Occipital lobe (tissue), 2 donors: Measurements from ENCODE around the gene SLC25A10. TPM values are rescaled to one million over a fixed set of nuclear protein-coding genes. Genes with fewer than 3 reads are reported as not detected.

Source experiments
- DNase-seq: peaks from one replicate; lab custom pipeline; 2025; lab: John Stamatoyannopoulos, UW
- total RNA-seq: library from RNA; depleted of rRNA; stranded (reverse); fragments of >200 nt; gene quantifications from one replicate; pipeline ENCODE4 v1.2.3, GENCODE V29; 2014

Gene SLC25A10
- total RNA-seq, 1 donor from 2014 or later, result 4.2 TPM

- DNase-seq, result no peak
These were observed 5.9 kb upstream of the SLC25A10 start for GRCh38 chr17:81706232-81706611.

- DNase-seq, result no peak
These were observed 5.1 kb upstream of the SLC25A10 start for GRCh38 chr17:81706757-81707624.

- no peak for DNase-seq
These were observed 4.1 kb upstream of the SLC25A10 start for GRCh38 chr17:81707725-81708646.

- no peak for DNase-seq
These were observed 3.3 kb upstream of the SLC25A10 start for GRCh38 chr17:81708739-81709185.

GRCh38 chr17:81710514-81711308 is 1.4 kb upstream of the SLC25A10 start:
- DNase-seq, result no peak

GRCh38 chr17:81712468-81713003 is 452 bp downstream of the SLC25A10 start:
- DNase-seq, result no peak

- no peak for DNase-seq
These were observed 996 bp downstream of the SLC25A10 start for GRCh38 chr17:81713004-81713555.

- DNase-seq, result no peak
These were observed 1.7 kb downstream of the SLC25A10 start for GRCh38 chr17:81713556-81714411.

GRCh38 chr17:81714412-81715106 is 2.5 kb downstream of the SLC25A10 start:
- DNase-seq, result no peak

GRCh38 chr17:81715107-81715871 is 3.2 kb downstream of the SLC25A10 start:
- no peak for DNase-seq

GRCh38 chr17:81715872-81716673 is 4.0 kb downstream of the SLC25A10 start:
- no peak for DNase-seq

- DNase-seq, result no peak
These were observed 4.6 kb downstream of the SLC25A10 start for GRCh38 chr17:81716674-81716996.

GRCh38 chr17:81717049-81717765 is 5.1 kb downstream of the SLC25A10 start:
- DNase-seq, result no peak

GRCh38 chr17:81717766-81718089 is 5.6 kb downstream of the SLC25A10 start:
- DNase-seq, result no peak

- DNase-seq, result no peak
These were observed 7.6 kb downstream of the SLC25A10 start for GRCh38 chr17:81719410-81720266.
